HEK293 (cell line): ENCODE results near the gene DDIT4.

Source experiments
- CTCF ChIA-PET: fragments of 350-600 bp; formaldehyde crosslinking; extraction: SDS; loops from one replicate; lab custom pipeline; 2021; ENCODE audit warnings: antibody characterized with exemption; lab: Yijun Ruan, JAX
- POLR2A ChIA-PET: fragments of 300-600 bp; formaldehyde crosslinking; extraction: SDS; loops from one replicate; lab custom pipeline; 2020; ENCODE audit warnings: antibody characterized with exemption, inconsistent platforms; lab: Yijun Ruan, JAX
- H3K27ac ChIP-seq: fragments of 200-500 bp; sonication (Bioruptor generic); 2 replicates; pipeline ENCODE4 v1.5.1; 2014; ENCODE audit warnings: low read depth, low read length, control low read depth, inconsistent platforms; ENCODE audit errors: extremely low read depth
- H3K36me3 ChIP-seq, 2 experiments: fragments of 200-500 bp in 1 of 2; sonication (Bioruptor generic) in 1 of 2; 1 replicate in 1 of 2; 2 replicates in 1 of 2; pipeline ENCODE4 v1.5.1; 2014 to 2017; ENCODE audit warnings: inconsistent platforms in 2 of 2, low read length in 2 of 2; ENCODE audit not compliant: control insufficient read depth in 2 of 2, insufficient read depth in 1 of 2
- H3K4me1 ChIP-seq: fragments of 200-500 bp; sonication (Bioruptor generic); 2 replicates; pipeline ENCODE4 v1.5.1; 2014; ENCODE audit warnings: mild to moderate bottlenecking, low read length, inconsistent platforms; ENCODE audit not compliant: control insufficient read depth, insufficient read depth
- H3K4me3 ChIP-seq: 2 replicates; pipeline ENCODE4 v1.5.1; 2011; ENCODE audit warnings: low read depth, mild to moderate bottlenecking, control low read depth, low read length, moderate library complexity
- H3K9me3 ChIP-seq: fragments of 200-500 bp; sonication (Bioruptor generic); 2 replicates; pipeline ENCODE4 v1.5.1; 2014; ENCODE audit warnings: low read depth, low read length, inconsistent platforms; ENCODE audit not compliant: control insufficient read depth, insufficient read depth
- EGR2 ChIP-seq: fragments of 450-650 bp; formaldehyde crosslinking; IDR thresholded peaks from 2 replicates; pipeline ENCODE4 v1.5.1; 2016; ENCODE audit warnings: low read depth, missing biosample characterization, missing genetic modification characterization
- GLI2 ChIP-seq: fragments of 450-650 bp; formaldehyde crosslinking; IDR thresholded peaks from 2 replicates; pipeline ENCODE4; 2017; ENCODE audit warnings: missing biosample characterization, missing genetic modification characterization, low read depth, borderline replicate concordance
- GLIS1 ChIP-seq: fragments of 450-650 bp; formaldehyde crosslinking; IDR thresholded peaks from 2 replicates; pipeline ENCODE4 v1.5.1; 2016; ENCODE audit warnings: missing biosample characterization, missing genetic modification characterization
- IKZF3 ChIP-seq: fragments of 450-650 bp; IDR thresholded peaks from 2 replicates; pipeline ENCODE4 v1.5.0; 2018; ENCODE audit warnings: missing biosample characterization, mild to moderate bottlenecking, missing genetic modification characterization, moderate library complexity
- KLF1 ChIP-seq: fragments of 450-650 bp; formaldehyde crosslinking; IDR thresholded peaks from 2 replicates; pipeline ENCODE4 v1.5.1; 2016; ENCODE audit warnings: missing biosample characterization, missing genetic modification characterization
- KLF7 ChIP-seq: fragments of 450-650 bp; formaldehyde crosslinking; IDR thresholded peaks from 2 replicates; pipeline ENCODE4 v1.5.1; 2016; ENCODE audit warnings: missing biosample characterization, missing genetic modification characterization, borderline replicate concordance
- SCRT2 ChIP-seq: fragments of 450-650 bp; formaldehyde crosslinking; IDR thresholded peaks from 2 replicates; pipeline ENCODE4 v1.5.1; 2016; ENCODE audit warnings: missing biosample characterization, missing genetic modification characterization
- ZBTB17 ChIP-seq: fragments of 450-650 bp; formaldehyde crosslinking; IDR thresholded peaks from 2 replicates; pipeline ENCODE4 v1.5.1; 2016; ENCODE audit warnings: missing biosample characterization, missing genetic modification characterization
- ZBTB20 ChIP-seq: fragments of 450-650 bp; formaldehyde crosslinking; IDR thresholded peaks from 2 replicates; pipeline ENCODE4 v1.5.1; 2016; ENCODE audit warnings: missing biosample characterization, missing genetic modification characterization
- ZEB2 ChIP-seq: fragments of 450-650 bp; formaldehyde crosslinking; IDR thresholded peaks from 2 replicates; pipeline ENCODE4 v1.5.1; 2016; ENCODE audit warnings: missing biosample characterization, missing genetic modification characterization
- ZNF202 ChIP-seq: fragments of 450-650 bp; formaldehyde crosslinking; IDR thresholded peaks from 2 replicates; pipeline ENCODE4 v1.5.1; 2016; ENCODE audit warnings: missing biosample characterization, missing genetic modification characterization, borderline replicate concordance
- ZNF211 ChIP-seq: fragments of 450-650 bp; formaldehyde crosslinking; IDR thresholded peaks from 2 replicates; pipeline ENCODE4 v1.5.1; 2016; ENCODE audit warnings: low read depth, missing biosample characterization, missing genetic modification characterization
- ZNF24 ChIP-seq: fragments of 450-650 bp; formaldehyde crosslinking; IDR thresholded peaks from 2 replicates; pipeline ENCODE4 v1.5.1; 2016; ENCODE audit warnings: missing biosample characterization, missing genetic modification characterization
- ZNF324 ChIP-seq: fragments of 450-650 bp; formaldehyde crosslinking; IDR thresholded peaks from 2 replicates; pipeline ENCODE4 v1.5.1; 2016; ENCODE audit warnings: missing biosample characterization, missing genetic modification characterization
- ZNF335 ChIP-seq: fragments of 450-650 bp; formaldehyde crosslinking; conservative IDR thresholded peaks from 2 replicates; pipeline ENCODE4 v1.5.1; 2016; ENCODE audit warnings: missing biosample characterization, missing genetic modification characterization
- ZNF416 ChIP-seq: fragments of 450-650 bp; formaldehyde crosslinking; IDR thresholded peaks from 2 replicates; pipeline ENCODE4 v1.5.1; 2016; ENCODE audit warnings: missing biosample characterization, missing genetic modification characterization
- ZNF423 ChIP-seq: fragments of 450-650 bp; formaldehyde crosslinking; IDR thresholded peaks from 2 replicates; pipeline ENCODE4 v1.5.1; 2016; ENCODE audit warnings: missing biosample characterization, missing genetic modification characterization
- ZNF560 ChIP-seq: fragments of 450-650 bp; formaldehyde crosslinking; IDR thresholded peaks from 2 replicates; pipeline ENCODE4 v1.5.1; 2017; ENCODE audit warnings: missing biosample characterization, missing genetic modification characterization, borderline replicate concordance
- ZNF561 ChIP-seq: fragments of 450-650 bp; IDR thresholded peaks from 2 replicates; pipeline ENCODE4 v1.5.1; 2018; ENCODE audit warnings: missing biosample characterization, missing genetic modification characterization, borderline replicate concordance
- ZNF585B ChIP-seq: fragments of 450-650 bp; formaldehyde crosslinking; IDR thresholded peaks from 2 replicates; pipeline ENCODE4 v1.5.1; 2016; ENCODE audit warnings: missing biosample characterization, missing genetic modification characterization
- ZNF600 ChIP-seq: fragments of 450-650 bp; formaldehyde crosslinking; IDR thresholded peaks from 2 replicates; pipeline ENCODE4 v1.5.1; 2016; ENCODE audit warnings: missing biosample characterization, missing genetic modification characterization
- ZNF610 ChIP-seq: fragments of 450-650 bp; formaldehyde crosslinking; IDR thresholded peaks from 2 replicates; pipeline ENCODE4 v1.5.1; 2016; ENCODE audit warnings: missing biosample characterization, missing genetic modification characterization, borderline replicate concordance
- ZNF626 ChIP-seq: fragments of 450-650 bp; sonication (Bioruptor Pico); formaldehyde crosslinking; IDR thresholded peaks from 2 replicates; pipeline ENCODE4 v1.5.1; 2018; ENCODE audit warnings: missing biosample characterization, missing genetic modification characterization, inconsistent platforms
- ZNF629 ChIP-seq: fragments of 450-650 bp; formaldehyde crosslinking; IDR thresholded peaks from 2 replicates; pipeline ENCODE4 v1.5.1; 2017; ENCODE audit warnings: missing biosample characterization, missing genetic modification characterization
- ZNF660 ChIP-seq: fragments of 450-650 bp; IDR thresholded peaks from 2 replicates; pipeline ENCODE4 v1.5.1; 2018; ENCODE audit warnings: missing biosample characterization, mild to moderate bottlenecking, missing genetic modification characterization
- ZNF664 ChIP-seq: fragments of 450-650 bp; formaldehyde crosslinking; IDR thresholded peaks from 2 replicates; pipeline ENCODE4 v1.5.1; 2016; ENCODE audit warnings: missing biosample characterization, missing genetic modification characterization
- ZNF843 ChIP-seq: fragments of 450-650 bp; formaldehyde crosslinking; IDR thresholded peaks from 2 replicates; pipeline ENCODE4 v1.5.1; 2016; ENCODE audit warnings: missing biosample characterization, missing genetic modification characterization
- ZXDB ChIP-seq: fragments of 450-650 bp; formaldehyde crosslinking; IDR thresholded peaks from 2 replicates; pipeline ENCODE4 v1.5.1; 2016; ENCODE audit warnings: missing biosample characterization, missing genetic modification characterization
- TF ChIP-seq, protein P1 (sequence below): fragments of 450-650 bp; formaldehyde crosslinking; IDR thresholded peaks from 2 replicates; pipeline ENCODE4 v1.5.1; 2016; ENCODE audit warnings: missing biosample characterization, missing genetic modification characterization
- TF ChIP-seq, protein P2 (sequence below): fragments of 450-650 bp; formaldehyde crosslinking; IDR thresholded peaks from 2 replicates; pipeline ENCODE4 v1.5.1; 2016; ENCODE audit warnings: missing biosample characterization, missing genetic modification characterization
- TF ChIP-seq, protein P3 (sequence below): IDR thresholded peaks from 2 replicates; pipeline ENCODE4 v1.6.1; 2011; ENCODE audit warnings: mild to moderate bottlenecking, low read depth, low read length, borderline replicate concordance
- TF ChIP-seq, protein P4 (sequence below): fragments of 450-650 bp; formaldehyde crosslinking; IDR thresholded peaks from 2 replicates; pipeline ENCODE4 v1.5.1; 2016; ENCODE audit warnings: missing biosample characterization, missing genetic modification characterization
- TF ChIP-seq, protein P5 (sequence below): fragments of 450-650 bp; formaldehyde crosslinking; IDR thresholded peaks from 2 replicates; pipeline ENCODE4 v1.5.1; 2016; ENCODE audit warnings: missing biosample characterization, missing genetic modification characterization, borderline replicate concordance

Gene DDIT4

DNA sequence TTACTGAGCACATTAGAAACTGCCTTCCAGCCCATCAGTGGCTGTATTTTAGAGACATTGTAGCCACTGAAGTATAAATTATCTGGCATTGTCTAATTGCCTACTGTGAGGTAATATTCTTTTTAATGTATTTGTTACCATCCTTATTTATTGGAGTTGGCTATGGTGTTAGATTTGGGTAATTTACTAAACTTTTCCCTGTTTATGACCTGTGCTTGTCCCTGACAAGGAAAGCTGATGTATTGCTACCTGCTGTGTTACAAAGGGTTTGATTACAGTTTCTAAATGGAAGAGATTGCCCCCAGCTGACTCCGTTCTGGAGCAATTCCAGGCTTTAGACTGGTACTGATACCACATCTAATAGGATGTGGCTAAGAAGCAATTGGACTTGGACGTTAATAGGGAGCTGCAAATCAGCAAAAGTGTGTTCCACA lies 45.4 kb upstream of the DDIT4 start:
- H3K36me3 ChIP-seq: peaks cover 18 to 20% of the 10 kb centered on the region in 2 experiments
- CTCF ChIA-PET: interaction anchor here (0.7 to 1.5 kb wide), 5 partner anchors 12 to 271 kb away, joined by 3 to 6 read pairs (median 4); partner anchors contain the start of genes ANAPC16 and ASCC1
- peaks cover 26% of the 10 kb centered on the region for H3K4me1 ChIP-seq
- H3K4me3 ChIP-seq: no peak overlapping the region
- POLR2A ChIA-PET: interaction anchor here (0.6 to 1.9 kb wide), 3 partner anchors 45 to 61 kb away, joined by 4 to 18 read pairs (median 4); partner anchors contain the start of gene DDIT4
- H3K9me3 ChIP-seq: no peaks in the 10 kb centered on the region
- peak overlapping the region; percentile 48 for H3K27ac ChIP-seq
- TF ChIP-seq ZNF660 (tag by site-specific recombination) (peak; percentile 92), KLF1 (no peak), ZBTB17 (peak; percentile 80), GLIS1 (tag by site-specific recombination) (peak; percentile 96), ZEB2 (peak; percentile 90), ZNF335 (tag by site-specific recombination) (0 out of 2 replicates have a peak, but pooled peaks have one; percentile 6), ZXDB (tag by site-specific recombination) (peak; percentile 93), ZNF610 (tag by site-specific recombination) (0 out of 2 replicates have a peak, but pooled peaks have one; percentile 52), ZNF664 (tag by site-specific recombination) (peak; percentile 84), ZNF423 (tag by site-specific recombination) (peak; percentile 41; the same call in 1 of the 2 replicates), ZBTB20 (peak; percentile 64), ZNF416 (no peak), ZNF585B (tag by site-specific recombination) (no peak), EGR2 (no peak), ZNF211 (tag by site-specific recombination) (no peak), SCRT2 (peak; percentile 75; the same call in 1 of the 2 replicates), ZNF24 (peak; percentile 98), ZNF202 (tag by site-specific recombination) (no peak), ZNF600 (tag by site-specific recombination) (peak; percentile 77; the same call in 1 of the 2 replicates), ZNF629 (peak; percentile 87), ZNF626 (tag by site-specific recombination) (no peak), ZNF843 (peak; percentile 99), GLI2 (tag by site-specific recombination) (peak; percentile 95), ZNF324 (tag by site-specific recombination) (peak; percentile 78; the same call in 1 of the 2 replicates), ZNF561 (tag by site-specific recombination) (peak; percentile 78), ZNF560 (tag by site-specific recombination) (no peak), KLF7 (peak; percentile 81), IKZF3 (peak; percentile 99)
- TF ChIP-seq, protein P1, sequence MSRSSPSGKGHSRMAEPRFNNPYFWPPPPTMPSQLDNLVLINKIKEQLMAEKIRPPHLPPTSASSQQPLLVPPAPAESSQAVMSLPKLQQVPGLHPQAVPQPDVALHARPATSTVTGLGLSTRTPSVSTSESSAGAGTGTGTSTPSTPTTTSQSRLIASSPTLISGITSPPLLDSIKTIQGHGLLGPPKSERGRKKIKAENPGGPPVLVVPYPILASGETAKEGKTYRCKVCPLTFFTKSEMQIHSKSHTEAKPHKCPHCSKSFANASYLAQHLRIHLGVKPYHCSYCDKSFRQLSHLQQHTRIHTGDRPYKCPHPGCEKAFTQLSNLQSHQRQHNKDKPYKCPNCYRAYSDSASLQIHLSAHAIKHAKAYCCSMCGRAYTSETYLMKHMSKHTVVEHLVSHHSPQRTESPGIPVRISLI: no peak
- TF ChIP-seq, protein P2, sequence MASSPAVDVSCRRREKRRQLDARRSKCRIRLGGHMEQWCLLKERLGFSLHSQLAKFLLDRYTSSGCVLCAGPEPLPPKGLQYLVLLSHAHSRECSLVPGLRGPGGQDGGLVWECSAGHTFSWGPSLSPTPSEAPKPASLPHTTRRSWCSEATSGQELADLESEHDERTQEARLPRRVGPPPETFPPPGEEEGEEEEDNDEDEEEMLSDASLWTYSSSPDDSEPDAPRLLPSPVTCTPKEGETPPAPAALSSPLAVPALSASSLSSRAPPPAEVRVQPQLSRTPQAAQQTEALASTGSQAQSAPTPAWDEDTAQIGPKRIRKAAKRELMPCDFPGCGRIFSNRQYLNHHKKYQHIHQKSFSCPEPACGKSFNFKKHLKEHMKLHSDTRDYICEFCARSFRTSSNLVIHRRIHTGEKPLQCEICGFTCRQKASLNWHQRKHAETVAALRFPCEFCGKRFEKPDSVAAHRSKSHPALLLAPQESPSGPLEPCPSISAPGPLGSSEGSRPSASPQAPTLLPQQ (tag by site-specific recombination): peak; percentile 77
- TF ChIP-seq, protein P3, sequence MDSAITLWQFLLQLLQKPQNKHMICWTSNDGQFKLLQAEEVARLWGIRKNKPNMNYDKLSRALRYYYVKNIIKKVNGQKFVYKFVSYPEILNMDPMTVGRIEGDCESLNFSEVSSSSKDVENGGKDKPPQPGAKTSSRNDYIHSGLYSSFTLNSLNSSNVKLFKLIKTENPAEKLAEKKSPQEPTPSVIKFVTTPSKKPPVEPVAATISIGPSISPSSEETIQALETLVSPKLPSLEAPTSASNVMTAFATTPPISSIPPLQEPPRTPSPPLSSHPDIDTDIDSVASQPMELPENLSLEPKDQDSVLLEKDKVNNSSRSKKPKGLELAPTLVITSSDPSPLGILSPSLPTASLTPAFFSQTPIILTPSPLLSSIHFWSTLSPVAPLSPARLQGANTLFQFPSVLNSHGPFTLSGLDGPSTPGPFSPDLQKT: no peak
- TF ChIP-seq, protein P4, sequence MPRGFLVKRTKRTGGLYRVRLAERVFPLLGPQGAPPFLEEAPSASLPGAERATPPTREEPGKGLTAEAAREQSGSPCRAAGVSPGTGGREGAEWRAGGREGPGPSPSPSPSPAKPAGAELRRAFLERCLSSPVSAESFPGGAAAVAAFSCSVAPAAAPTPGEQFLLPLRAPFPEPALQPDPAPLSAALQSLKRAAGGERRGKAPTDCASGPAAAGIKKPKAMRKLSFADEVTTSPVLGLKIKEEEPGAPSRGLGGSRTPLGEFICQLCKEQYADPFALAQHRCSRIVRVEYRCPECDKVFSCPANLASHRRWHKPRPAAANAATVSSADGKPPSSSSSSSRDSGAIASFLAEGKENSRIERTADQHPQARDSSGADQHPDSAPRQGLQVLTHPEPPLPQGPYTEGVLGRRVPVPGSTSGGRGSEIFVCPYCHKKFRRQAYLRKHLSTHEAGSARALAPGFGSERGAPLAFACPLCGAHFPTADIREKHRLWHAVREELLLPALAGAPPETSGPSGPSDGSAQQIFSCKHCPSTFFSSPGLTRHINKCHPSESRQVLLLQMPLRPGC (tag by site-specific recombination): peak; percentile 86
- TF ChIP-seq, protein P5, sequence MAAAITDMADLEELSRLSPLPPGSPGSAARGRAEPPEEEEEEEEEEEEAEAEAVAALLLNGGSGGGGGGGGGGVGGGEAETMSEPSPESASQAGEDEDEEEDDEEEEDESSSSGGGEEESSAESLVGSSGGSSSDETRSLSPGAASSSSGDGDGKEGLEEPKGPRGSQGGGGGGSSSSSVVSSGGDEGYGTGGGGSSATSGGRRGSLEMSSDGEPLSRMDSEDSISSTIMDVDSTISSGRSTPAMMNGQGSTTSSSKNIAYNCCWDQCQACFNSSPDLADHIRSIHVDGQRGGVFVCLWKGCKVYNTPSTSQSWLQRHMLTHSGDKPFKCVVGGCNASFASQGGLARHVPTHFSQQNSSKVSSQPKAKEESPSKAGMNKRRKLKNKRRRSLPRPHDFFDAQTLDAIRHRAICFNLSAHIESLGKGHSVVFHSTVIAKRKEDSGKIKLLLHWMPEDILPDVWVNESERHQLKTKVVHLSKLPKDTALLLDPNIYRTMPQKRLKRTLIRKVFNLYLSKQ (tag by site-specific recombination): no peak
